Measurements from ENCODE around the gene PLAC1. TPM values are rescaled to one million over a fixed set of nuclear protein-coding genes. Genes with fewer than 3 reads are reported as not detected.

Gene PLAC1
- total RNA-seq, 1 experiment from 2014 or later = 0.34 TPM

GRCh38 chrX:134542485-134542884, 115.8 kb downstream of the PLAC1 start:
- ChIA-PET RAD21 (ENCODE audit: low non-redundant PET in 1 of 2, low total read pairs in 2 of 2, uncharacterized antibody in 2 of 2, unreplicated experiment in 2 of 2) (no interaction called here), POLR2A (interaction anchor here (0.8 to 0.9 kb wide), 2 partner anchors 9 to 19 kb away, joined by 3 to 4 read pairs; no protein-coding TSS in a partner anchor), CTCF (no interaction called here)
- Histone ChIP-seq H3K4me3 (replicated peaks in 1 of 2; ENCODE audit: low read depth in 1 of 2, low read length in 2 of 2) (no peak overlapping the region), H3K4me2 (ENCODE audit: low read length) (no peak overlapping the region), H4K20me1 (ENCODE audit: insufficient read depth) (no peaks in the 10 kb centered on the region), H3K27me3 (ENCODE audit: insufficient read depth, low read length) (0 out of 2 replicates have a peak, but pooled peaks cover 3% of the 10 kb centered on the region), H3K4me1 (ENCODE audit: control insufficient read depth in 1 of 2, insufficient read depth in 2 of 2, low read length in 2 of 2) (peaks cover 4 to 10% of the 10 kb centered on the region in 2 experiments; a peak in 3 of 4 replicates), H3K36me3 (ENCODE audit: control insufficient read depth in 1 of 2, insufficient read depth in 2 of 2, low read length in 2 of 2) (no peaks in the 10 kb centered on the region), H3K9ac (ENCODE audit: low read length) (no peak overlapping the region), H3K9me3 (ENCODE audit: control insufficient read depth in 1 of 2, insufficient read depth in 1 of 2, low read depth in 1 of 2, low read length in 2 of 2) (no peaks in the 10 kb centered on the region), H2AFZ (ENCODE audit: low read depth, low read length, poor library complexity, severe bottlenecking) (no peak overlapping the region), H3K9me2 (ENCODE audit: insufficient read depth) (no peaks in the 10 kb centered on the region), H3K79me2 (ENCODE audit: insufficient read depth, low read length) (no peaks in the 10 kb centered on the region), H3K27ac (ENCODE audit: low read depth, low read length) (no peak overlapping the region)
- no TSS peak for BruUV-seq (replicated peaks)
- TF ChIP-seq ATF3 (IDR thresholded peaks at IDR 0.05) = no peak
- no peak for TF ChIP-seq MAX (IDR thresholded peaks at IDR 0.05)
- no peak for TF ChIP-seq RAD21 (IDR thresholded peaks at IDR 0.05; ENCODE audit: low read depth)
- no peak for TF ChIP-seq EGR1 (IDR thresholded peaks at IDR 0.05; ENCODE audit: low read depth)
- TF ChIP-seq SIN3A (IDR thresholded peaks at IDR 0.05; ENCODE audit: low read depth) = no peak
- no peak for TF ChIP-seq EZH2phosphoT487 (IDR thresholded peaks at IDR 0.05; ENCODE audit: borderline replicate concordance)
- no peak for TF ChIP-seq CBX3 (IDR thresholded peaks at IDR 0.05; ENCODE audit: low read depth)
- no peak for TF ChIP-seq CTCF (IDR thresholded peaks at IDR 0.05 in 2 of 3, conservative IDR thresholded peaks at IDR 0.05 in 1 of 3; ENCODE audit: borderline replicate concordance in 1 of 3, insufficient read depth in 1 of 3, low read depth in 2 of 3, low read length in 2 of 3)
- TF ChIP-seq CEBPB (IDR thresholded peaks at IDR 0.05; ENCODE audit: low read depth) = no peak
- TF ChIP-seq ZFX (IDR thresholded peaks at IDR 0.05) = no peak
- no peak for TF ChIP-seq FOSL1 (IDR thresholded peaks at IDR 0.05; ENCODE audit: low read depth)
- no peak for TF ChIP-seq ZNF274 (IDR thresholded peaks at IDR 0.05; ENCODE audit: low read depth, low read length)
- no peak for TF ChIP-seq YY1 (IDR thresholded peaks at IDR 0.05; ENCODE audit: extremely low read depth, insufficient replicate concordance, low read depth, low read length)
- no peak for TF ChIP-seq REST (IDR thresholded peaks at IDR 0.05; ENCODE audit: low read depth)
- no peak for TF ChIP-seq JUND (IDR thresholded peaks at IDR 0.05)
- TF ChIP-seq SP1 (IDR thresholded peaks at IDR 0.05; ENCODE audit: low read depth) = no peak
- TF ChIP-seq TCF7L2 (IDR thresholded peaks at IDR 0.05; ENCODE audit: borderline replicate concordance, extremely low read depth, insufficient read depth, insufficient read length) = no peak
- no peak for TF ChIP-seq POLR2AphosphoS5 (IDR thresholded peaks at IDR 0.05; ENCODE audit: low read depth, low read length)
- TF ChIP-seq SRF (IDR thresholded peaks at IDR 0.05; ENCODE audit: low read depth) = no peak
- intact Hi-C loops (cut with micrococcal nuclease) = no loop called here
- DNase-seq (ENCODE audit: low read depth, low spot score) (no peak), ATAC-seq (no peak)
